Measurements from ENCODE around the gene AKAP11.

DNA sequence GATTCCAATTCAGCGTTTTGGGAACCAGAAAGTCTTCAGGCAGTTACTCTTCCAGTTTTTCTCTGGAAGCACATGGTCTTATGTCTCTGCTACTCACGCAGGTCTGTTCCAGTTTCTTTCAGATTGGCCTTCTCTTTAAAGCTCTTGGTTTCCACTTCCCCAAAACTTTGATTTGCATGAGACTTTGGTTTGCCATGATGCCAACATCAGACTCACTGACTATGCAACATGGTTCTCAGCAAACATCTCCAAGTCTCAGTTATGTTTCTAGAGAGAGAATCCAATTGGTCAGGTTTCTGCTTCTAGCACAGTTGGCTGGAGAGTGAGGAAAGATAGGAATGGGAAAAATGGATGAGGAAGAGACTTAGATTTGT is 3.1 kb downstream of the AKAP11 start:
- TF ChIP-seq CTCF (IDR thresholded peaks at IDR 0.05) (no peak), POLR2AphosphoS5 (IDR thresholded peaks at IDR 0.05) (no peak), POLR2A (IDR thresholded peaks at IDR 0.05) (no peak)
